HCEC 1CT (cell line): ENCODE data around the gene GPAM.

Experiments
- DNase-seq: peaks from one replicate; pipeline ENCODE4 v3.0.0-alpha.2; 2017

Gene GPAM

DNA sequence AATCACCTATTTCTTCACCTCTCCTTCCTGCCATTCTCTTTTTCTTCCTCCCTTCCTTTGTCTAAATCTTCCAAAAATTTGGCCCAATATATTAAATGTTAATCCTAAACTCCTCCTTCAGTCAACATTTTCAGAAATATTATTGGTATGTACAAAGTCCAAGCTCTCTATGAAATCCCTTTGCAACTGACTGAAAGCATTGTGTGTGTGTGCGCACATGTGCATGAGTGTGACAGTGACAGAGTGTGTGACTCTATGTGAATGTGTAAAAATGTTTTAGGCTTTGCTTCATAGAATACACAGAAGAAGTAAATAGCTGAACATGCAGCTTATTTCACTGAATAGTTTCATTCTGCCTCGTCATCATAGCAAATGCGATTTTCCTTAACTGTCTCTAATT is 7.0 kb downstream of the GPAM start:
- DNase-seq: no peak

DNA sequence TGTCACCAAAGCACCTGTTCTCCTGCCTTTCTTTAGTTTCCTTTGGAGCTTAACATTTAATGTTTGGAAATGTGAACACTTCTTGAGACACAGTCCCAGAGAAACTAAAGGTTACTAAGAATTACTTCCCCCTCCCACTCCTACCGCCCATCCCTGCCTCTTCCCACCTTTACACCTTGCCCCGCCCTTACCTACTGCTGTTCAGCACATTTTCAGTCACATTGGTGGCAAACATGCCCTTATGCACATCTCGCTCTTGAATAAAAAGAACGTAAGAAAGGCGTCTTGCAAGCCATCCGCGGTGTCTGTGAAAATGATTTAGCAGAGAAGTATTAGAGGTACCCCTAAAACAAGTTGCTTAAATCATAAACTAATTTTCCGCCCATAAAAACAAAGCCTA is 8.2 kb downstream of the GPAM start:
- DNase-seq: no peak

DNA sequence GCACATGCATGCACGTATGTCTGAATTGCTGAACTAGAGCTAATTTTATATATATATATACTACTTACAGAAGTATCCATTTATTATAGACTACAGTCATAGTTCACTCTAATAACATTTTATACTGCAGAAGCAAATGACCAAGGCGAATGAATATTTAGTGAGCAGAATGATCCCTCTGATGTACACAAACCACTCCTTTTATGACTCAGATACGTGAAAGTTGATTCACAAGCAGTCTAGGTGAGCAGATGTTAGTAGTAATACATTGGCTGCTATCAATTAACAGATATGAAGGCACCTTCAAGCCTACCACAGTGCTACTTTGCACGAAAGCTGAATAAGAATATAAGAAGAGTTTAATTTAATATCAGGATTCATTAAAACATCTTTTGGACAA is 10.4 kb downstream of the GPAM start:
- DNase-seq: no peak

DNA sequence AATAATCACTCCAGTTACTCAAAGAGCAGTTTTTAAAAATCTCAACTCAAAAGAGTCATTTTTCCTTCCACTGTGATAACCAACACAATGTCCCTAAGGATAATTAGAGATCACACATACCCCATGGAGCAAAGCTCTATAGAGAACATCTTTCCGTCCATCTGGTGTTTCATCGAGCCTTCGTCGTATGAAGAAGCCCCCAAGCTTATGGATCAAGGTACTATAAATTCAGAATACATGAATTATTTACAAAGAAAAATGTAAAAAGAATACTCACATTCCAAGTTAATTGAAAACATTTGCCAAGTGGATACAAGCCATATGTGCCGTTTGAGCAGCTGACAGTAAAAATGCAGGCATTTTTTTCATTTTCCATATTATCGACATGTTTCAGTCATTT is 14.8 kb downstream of the GPAM start:
- DNase-seq: no peak

DNA sequence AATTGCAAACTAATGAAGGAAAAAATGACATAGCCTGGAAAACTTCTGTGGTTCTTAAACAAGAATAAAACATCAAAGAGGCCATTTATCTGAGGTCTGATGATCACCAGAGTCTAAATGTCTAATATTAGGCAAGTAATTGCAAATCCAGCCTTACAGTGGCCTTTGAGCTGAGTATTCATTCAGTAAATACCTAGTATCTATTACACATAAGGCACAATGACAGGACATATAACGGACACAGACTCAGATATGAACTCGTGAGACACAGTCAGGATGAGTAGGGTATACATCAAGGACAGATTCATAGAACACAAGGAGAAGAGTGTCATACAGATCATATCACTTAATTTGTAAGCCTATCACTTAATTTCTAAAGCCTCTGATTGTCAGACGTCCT is 16.8 kb downstream of the GPAM start:
- DNase-seq: no peak

DNA sequence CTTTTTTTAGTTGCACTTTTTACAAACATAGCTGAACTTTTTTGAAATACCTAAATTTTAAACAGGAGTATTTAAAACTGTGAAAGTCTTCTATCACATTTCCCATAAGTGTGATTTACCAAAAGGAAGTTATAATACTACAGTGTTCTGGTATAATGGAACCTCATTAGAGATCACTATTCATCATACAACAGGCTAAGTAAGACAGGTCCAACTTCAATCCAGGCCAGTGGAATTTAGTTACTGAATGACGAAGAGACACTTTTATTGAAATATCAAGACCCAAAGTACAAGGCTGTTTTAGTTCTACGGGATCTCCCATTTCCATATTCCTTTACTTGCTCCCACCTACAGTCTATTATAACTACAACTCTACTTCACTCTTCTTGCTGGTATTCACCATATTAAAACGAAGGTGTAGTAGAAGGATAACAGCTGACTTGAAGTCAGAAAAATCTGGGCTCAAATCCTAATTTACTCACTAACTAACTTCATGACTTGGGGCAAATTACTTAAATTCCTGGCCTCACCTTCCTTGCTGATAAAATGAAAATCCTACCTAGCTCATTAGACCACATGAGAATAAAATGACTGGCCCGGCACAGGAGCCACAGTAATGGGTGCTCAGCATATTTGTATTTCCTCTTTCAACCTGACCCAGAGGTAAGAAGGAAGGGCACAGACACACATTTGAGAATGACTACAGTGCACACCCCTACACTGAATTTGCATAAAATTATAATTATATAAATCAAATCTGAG is 21.6 kb downstream of the GPAM start:
- DNase-seq: no peak

DNA sequence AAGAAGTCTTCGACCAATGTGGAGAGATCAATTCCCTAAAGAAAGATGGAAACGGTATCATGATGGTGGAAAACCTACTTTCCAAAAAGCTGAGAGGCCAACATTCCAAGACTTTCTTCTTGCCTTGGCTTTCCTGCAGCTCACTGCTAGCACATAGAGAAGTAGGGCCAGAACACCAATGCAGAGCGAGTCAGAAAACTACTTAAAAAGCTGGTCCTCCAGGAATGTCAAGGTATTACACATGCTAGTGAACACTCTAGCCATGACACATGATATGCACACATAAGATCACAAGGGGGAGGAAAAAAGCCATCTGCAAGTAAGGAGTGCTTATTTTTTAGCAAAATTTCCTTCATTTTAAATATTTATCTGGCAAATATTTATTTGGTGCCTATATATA is 22.7 kb downstream of the GPAM start:
- DNase-seq: no peak

DNA sequence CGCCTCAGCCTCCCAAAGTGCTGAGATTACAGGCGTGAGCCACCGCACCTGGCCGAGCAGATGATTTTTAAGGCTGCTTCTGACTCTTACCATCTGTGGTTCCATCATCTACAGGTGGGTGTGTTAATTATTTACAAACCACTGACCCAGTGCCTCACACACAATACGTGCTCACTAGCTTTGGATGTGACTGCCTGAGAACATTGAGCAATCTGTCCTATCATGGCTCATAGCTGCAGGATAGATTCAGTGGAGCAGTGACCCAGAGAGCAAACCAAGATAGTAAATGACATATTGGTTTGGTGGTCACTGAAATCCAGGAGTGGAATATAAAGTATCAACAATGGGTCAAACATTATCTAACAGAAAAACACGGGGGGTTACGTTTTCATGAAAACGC is 24.1 kb downstream of the GPAM start:
- DNase-seq: no peak

DNA sequence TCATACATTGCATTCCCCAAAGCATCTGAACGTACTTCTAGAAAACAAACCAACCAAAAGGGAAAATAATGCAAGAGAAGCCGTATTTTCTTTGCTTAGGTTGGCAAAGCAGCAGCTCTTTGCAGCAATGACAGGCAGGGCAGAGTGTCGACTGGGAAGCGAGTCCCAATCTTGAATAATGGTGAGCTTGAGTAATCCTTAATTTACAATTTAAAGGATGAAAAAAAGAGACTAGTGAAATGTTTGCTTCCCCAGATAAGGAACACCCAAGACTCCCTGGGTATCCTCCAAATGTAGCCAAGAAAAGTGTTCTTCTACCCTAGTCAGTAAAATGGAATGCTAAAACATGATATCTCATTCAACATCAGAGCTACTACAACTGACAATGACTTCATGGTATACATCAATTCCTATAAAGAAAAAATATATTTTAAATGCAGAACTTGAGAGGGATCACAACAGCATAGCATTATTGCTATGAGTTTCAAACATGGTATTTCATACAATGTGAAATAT is 32.0 kb downstream of the GPAM start:
- DNase-seq: no peak

DNA sequence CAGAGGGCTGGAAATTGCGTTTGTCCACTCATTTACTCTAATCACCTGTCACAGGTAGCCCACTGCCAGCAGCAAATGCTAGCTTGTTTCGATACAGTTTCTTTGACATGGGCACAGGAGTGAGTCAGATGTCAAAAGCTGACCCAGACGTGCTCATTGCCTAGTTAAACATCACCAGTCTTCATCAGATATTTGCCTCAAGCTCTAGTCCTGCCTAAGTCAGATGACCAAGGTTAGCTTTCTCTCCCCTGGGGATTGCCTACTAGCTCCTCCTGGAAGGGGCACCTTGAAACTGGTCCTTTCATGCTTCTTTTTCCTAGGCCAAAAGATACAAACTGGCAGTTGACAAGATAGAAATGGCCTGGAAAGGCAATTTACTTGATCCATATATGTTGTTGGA is 35.2 kb downstream of the GPAM start:
- no peak for DNase-seq

DNA sequence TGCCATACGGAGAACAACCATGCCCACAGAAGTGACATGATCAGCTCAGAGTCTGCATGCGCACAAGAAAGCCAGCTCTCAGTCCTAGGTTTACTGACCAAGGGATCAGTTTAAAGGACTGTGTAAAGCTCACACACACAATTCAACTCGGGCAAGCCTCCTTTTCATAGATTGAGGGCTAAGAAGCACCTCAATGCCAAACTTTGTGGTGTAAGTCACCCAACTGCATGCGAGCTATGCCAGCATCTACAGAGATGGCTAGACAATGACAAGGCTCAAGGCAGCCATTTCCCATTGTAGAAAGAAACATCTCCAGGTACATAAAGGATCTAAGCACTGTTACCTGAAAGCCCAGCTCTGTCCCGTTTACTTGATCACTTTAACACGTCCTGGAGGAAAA is 36.8 kb downstream of the GPAM start:
- DNase-seq: no peak

DNA sequence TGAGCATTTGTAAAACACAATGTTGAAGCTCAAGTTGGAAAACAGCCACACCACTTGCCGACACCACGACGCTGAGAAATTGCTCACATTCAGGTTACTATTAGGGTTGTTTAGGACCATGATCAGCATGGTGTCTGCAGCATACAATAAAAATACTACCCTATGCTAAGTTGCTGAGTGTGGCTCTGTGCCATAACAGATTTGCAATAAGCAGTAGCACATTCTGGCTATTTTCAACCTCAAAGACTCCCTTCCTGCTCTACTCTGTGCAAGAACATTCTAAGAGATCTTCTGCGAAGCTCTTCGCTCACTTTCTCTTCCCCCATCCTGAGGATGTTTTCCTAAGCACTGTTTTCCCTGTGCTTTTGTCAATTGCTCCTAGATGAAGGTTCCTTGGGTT is 38.3 kb downstream of the GPAM start:
- DNase-seq: no peak

DNA sequence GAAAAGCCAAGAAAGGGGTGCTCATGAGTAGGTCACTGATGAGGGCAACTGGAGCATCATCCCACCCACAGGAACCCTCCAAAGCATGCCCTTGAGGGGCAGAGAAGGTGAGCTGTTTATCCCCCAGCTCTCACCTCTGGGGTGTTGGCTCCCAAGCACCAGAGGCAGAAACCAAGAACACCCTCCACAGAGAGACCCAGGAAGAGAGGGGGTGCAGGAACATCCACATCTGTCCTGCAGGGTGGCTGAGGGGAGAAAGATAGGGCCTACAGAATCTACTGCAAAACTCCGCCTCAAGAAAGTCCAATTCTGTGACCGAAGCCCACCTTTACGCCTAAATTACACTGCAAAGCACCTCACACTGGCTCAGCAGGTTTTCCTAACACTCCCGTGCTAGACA is 40.1 kb downstream of the GPAM start:
- DNase-seq: no peak

DNA sequence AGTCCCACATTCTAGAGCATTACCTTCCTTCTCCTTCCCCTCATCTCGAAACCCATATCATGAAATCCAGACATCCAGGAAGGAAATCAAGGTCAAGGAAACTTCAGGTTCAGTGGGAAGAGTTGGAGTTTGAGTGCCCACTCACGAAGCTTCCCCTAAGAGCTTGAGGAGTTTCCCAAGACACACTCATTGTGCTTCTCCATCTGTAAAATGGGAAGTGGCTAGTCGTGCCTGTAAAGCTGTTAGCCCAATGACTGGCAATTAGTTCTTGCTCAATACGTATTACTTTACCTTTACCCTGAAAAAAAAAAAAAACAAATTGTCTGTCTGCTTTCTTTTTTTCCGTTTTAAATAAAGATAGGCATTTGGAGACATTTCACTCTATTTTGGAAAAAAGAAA is 42.3 kb downstream of the GPAM start:
- DNase-seq: no peak

DNA sequence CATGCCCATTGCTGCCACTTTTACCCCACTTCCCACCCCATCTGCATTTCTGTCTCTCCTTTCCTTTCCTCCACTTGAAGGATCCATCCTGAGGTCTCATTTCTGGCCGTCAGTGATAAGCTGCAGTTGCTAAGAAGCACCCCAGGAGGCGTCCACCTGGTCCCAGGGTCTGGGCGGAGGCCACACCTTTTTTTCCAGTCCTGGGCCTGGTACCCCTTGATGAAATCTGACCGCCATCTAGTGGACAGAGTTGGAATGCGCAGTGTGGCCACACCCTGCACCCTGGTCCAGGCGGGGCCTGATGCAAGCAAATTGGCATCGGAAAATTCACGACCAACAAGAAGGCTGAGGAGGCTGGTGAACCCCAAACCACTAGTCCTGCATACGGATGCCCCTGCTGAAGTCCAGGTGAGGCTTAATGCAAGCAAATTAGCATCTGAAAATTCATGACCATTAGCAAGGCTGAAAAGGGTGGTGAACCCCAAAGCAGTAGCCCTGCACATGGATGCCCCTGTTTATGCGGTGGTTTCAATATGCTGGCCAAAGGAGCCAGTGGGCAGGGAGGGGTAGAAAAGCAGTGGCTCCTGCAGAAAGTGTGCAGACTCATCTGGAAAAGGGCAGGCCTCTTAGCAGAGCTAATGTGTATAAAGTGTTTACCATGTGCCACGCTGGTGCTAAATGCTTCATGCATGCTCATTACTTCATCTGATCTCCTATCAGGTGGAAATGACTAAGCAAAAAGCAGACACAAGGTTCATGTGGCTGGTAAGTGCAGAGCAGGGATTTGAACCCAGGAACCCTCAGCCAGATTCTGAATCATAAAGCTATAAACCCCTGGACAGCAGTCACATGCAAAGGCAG is 43.2 kb downstream of the GPAM start:
- DNase-seq: peak; percentile 54

DNA sequence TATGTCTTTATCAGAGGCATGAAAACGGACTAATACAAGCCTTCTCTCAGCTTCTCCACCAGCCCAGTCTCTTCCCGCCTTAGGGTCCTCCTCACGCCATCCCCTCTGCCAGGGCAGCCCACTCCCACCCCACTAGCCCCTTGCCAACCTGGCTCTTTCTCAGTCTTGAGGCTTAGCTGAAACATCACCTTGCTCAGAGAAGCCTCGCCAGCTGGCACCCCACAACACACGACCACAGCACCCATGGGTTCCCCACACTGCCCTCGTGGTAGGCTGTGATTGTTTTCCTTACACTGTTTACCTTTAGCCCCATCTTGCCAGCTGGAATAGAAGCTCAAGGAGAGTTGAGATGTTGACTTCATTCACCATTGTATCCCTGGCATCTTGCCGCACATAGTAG is 44.4 kb downstream of the GPAM start:
- no peak for DNase-seq

DNA sequence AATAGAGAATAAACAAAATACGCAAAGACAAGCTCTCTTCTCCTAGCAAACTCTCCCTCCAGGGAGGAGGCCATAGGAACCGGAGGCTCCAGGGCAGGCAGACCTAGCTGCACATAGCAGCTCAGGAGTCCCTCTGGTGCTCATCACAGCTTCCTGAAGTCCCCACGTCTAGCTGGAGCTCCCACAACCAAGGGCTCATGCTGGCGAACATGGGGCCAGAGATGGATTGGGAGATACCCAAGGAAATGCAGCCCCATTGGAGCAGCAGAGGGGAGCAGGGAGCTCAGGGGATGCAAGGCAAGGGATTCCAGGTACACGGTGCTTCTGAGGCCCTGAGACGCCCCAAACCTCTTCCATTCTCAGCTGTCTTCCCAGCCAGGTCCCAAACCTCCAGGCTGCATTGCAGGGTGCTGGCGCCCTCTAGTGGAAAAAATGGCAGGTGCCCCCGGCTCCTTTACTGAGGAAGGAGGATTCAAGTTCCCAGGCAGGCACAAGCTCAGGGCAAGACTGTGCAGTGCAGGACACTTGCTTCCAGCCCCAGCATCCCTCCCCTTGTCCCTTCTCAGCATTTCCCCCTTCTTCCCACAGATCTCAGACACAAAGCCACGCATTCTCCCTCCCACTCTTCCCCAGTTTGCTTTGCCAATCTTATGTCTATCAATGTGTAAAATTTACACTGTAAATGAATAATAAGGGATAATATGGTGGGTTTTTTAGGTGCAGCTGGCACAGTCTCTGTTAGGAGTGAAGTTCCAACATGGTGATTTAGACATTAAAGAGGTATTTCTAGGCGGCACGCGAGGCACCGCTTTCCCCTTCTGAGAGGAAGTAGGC is 46.2 kb downstream of the GPAM start:
- peak; percentile 54 for DNase-seq

DNA sequence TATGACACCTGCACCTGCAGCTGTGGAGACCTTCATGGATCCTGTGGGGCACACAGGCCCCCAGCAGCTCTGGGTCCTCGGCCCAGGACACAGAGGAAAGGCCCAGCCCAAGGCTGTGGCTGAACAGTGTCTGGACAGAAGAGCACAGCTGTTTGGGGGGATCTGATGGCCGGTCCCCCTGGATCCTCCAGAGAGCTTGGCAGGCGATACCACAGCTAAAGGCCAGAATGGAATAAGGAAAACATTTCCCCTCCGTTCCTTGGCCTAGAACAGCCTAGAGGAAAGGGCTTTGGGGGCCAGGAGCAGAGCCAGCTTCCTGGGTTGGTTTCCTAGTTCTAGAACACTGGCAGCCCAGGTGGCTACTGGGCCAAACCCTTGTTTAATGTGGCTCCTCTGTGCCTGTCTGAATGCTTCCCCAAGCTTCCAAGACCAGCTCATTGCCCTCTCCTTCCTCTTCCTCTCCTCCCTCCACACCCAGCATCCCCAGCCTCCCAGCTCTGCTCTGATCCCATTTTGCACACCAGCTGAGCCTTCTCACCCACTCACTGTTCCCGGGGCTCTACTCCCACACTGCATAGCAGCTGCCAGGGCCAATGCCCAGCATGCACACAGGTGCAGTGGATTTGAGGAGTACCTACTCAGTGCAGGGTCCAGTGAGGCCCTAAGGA is 46.9 kb downstream of the GPAM start:
- DNase-seq: no peak

DNA sequence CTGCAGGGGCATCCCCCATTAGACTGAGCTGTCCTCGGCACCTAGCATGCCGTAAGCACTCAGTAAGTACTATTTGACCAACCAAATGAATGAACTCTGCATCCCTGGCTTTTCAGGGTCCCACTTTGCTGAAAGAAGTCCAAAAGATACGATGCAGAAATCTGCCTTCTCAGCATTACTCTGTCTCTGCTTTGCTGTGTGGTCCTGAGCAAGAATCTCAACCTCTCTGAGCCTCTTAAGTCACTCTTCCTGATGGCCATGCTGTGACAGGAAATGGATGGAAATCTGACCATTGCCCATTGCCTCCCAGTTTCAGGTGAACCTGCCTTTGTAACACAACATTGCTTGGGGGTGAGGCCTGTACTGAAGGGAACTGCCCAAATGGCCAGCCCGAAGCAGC is 48.0 kb downstream of the GPAM start:
- DNase-seq: no peak

DNA sequence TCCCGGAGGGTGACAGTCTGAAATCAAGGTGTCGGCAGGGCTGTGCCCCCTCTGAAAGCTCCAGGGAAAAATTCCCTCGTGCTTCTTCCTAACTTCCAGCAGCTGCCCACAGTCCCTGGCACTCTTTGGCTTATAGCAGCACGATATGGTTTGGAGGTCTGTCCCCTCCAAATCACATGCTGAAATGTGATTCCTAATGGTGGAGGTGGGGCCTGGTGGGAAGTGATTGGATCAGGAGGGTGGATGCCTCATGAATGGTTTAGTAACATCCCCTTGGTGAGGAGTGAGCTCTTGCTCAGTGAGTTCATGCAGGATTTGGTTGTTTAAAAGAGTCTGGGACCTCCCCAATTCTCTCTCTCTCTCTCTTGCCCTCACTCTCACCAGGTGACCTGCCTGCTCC is 51.1 kb downstream of the GPAM start:
- no peak for DNase-seq

DNA sequence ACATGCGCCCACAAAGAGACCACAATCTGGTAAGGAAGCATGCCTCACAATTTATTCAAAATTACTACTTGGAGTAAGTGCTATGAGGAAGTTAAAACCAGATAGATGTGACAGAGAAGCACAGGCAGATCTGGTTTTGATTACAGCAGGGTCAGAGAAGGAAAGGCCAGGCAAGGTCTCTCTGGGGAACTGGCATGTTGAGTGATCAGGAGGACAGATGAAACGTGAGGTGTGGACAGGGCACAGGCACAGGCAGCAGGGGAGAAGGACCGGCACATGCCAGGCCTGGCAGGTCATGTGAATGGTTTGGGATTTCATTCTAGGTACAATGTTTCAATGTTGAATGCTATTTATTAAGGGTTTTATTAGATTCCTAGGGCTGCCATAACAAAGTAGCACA is 51.6 kb downstream of the GPAM start:
- no peak for DNase-seq

DNA sequence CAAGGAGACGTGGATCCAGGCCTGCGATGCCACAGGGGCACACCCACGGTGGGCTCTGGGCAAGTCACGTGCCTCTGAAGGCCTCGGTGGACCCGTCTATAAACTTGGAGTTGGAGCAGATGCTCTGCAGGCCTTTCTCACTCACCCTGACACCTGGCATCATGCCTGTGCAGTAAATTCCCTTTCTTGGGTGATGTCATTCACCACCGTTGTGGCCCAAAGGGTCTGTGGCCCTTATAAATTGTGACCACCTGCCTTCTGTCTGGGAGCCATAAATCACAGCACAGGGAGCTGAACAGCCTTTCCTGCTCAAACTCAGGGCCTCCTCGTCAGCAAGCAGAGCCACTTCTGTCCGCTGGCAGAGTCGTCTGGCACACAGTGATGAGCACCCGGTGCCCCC is 52.2 kb downstream of the GPAM start:
- DNase-seq: no peak

DNA sequence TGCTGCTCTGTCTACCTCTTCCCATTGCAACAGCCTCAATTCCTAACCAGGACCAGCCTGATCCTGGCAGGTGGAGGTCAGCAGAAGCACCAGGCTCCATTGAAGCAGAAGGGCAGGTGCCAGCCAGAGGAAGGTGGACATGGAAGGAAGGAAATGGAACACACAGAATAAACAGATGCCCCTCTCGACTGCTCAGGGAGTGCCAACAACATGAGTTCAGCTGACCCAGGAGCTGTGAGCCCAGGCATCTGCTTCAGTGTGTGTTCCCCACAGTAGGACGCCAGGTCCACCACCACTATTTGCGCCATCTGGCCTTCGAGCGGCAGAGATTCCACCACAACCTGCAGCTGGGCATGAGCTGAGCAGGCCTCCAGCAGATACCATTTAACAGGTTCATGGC is 56.7 kb downstream of the GPAM start:
- DNase-seq: no peak
